ENCODE data around the gene PRRX2. TPM values are rescaled to one million over a fixed set of nuclear protein-coding genes. Genes with fewer than 3 reads are reported as not detected.
A peak's percentile ranks its signal among the peaks of the same experiment; 100 is the strongest.

Gene PRRX2
- 5.7 and 9.7 TPM in 2 replicates for total RNA-seq
- 14.0 and 23.0 TPM in 2 replicates for polyA plus RNA-seq

GRCh38 chr9:129665389-129665775 lies at the start of gene PRRX2:
Gene PRRX2 (plus strand): TSS chr9:129665647. CDS start chr9:129665868, 221 bp downstream.
- Histone ChIP-seq H3K27ac (peak within 1 kb of the TSS; percentile 80), H3K4me1 (ENCODE audit: insufficient read depth) (peaks cover 12% of the 10 kb centered on the region), H3K27me3 (peaks cover 43% of the 10 kb centered on the region), H3K4me3 (peak within 1 kb of the TSS; percentile 42), H2AFZ (peak within 1 kb of the TSS; percentile 49), H3K36me3 (replicated peaks; ENCODE audit: insufficient read depth, low read depth) (no peaks in the 10 kb centered on the region), H4K20me1 (ENCODE audit: insufficient read depth, poor library complexity, severe bottlenecking) (no peaks in the 10 kb centered on the region), H3K4me2 (peak within 1 kb of the TSS; percentile 83), H3K79me2 (peaks cover 25% of the 10 kb centered on the region), H3K9me2 (replicated peaks; ENCODE audit: insufficient read depth) (no peaks in the 10 kb centered on the region), H3K9me3 (ENCODE audit: low read depth) (no peaks in the 10 kb centered on the region)
- whole genome bisulfite sequencing (ENCODE audit: low lambda C conversion rate, missing lambda C conversion rate): no CpG with 5 or more reads among the region's 37 CpGs
- DNase-seq (ENCODE audit: low spot score): peak; percentile 77
- TF ChIP-seq EZH2phosphoT487 (IDR thresholded peaks at IDR 0.05; ENCODE audit: low read depth, severe bottlenecking, unreplicated experiment): peak; percentile 63
- TF ChIP-seq CTCF (IDR thresholded peaks at IDR 0.05; ENCODE audit: poor library complexity): no peak
- TF ChIP-seq EZH2 (IDR thresholded peaks at IDR 0.05; ENCODE audit: borderline replicate concordance): no peak

GRCh38 chr9:129617167-129617566 lies 48.3 kb upstream of the PRRX2 start:
- Histone ChIP-seq H3K27me3 (no peaks in the 10 kb centered on the region), H3K27ac (no peak overlapping the region), H3K4me3 (no peak overlapping the region), H4K20me1 (ENCODE audit: insufficient read depth, poor library complexity, severe bottlenecking) (no peaks in the 10 kb centered on the region), H2AFZ (no peak overlapping the region), H3K79me2 (no peaks in the 10 kb centered on the region), H3K36me3 (replicated peaks; ENCODE audit: insufficient read depth, low read depth) (no peaks in the 10 kb centered on the region), H3K9me2 (replicated peaks; ENCODE audit: insufficient read depth) (no peaks in the 10 kb centered on the region), H3K4me2 (no peak overlapping the region), H3K9me3 (ENCODE audit: low read depth) (no peaks in the 10 kb centered on the region), H3K4me1 (ENCODE audit: insufficient read depth) (peaks cover 9% of the 10 kb centered on the region)
- WGBS (ENCODE audit: low lambda C conversion rate, missing lambda C conversion rate): 13% methylated on average over 1 of the region's 1 CpG
- peak; percentile 58 for DNase-seq (ENCODE audit: low spot score)
- TF ChIP-seq EZH2phosphoT487 (IDR thresholded peaks at IDR 0.05; ENCODE audit: low read depth, severe bottlenecking, unreplicated experiment) (no peak), CTCF (IDR thresholded peaks at IDR 0.05; ENCODE audit: poor library complexity) (peak; percentile 43), EZH2 (IDR thresholded peaks at IDR 0.05; ENCODE audit: borderline replicate concordance) (no peak)

- Histone ChIP-seq H3K9me2 (replicated peaks; ENCODE audit: insufficient read depth) (no peaks in the 10 kb centered on the region), H3K4me2 (peak overlapping the region; percentile 99), H4K20me1 (ENCODE audit: insufficient read depth, poor library complexity, severe bottlenecking) (no peaks in the 10 kb centered on the region), H3K4me3 (peak overlapping the region; percentile 77), H3K9me3 (ENCODE audit: low read depth) (no peaks in the 10 kb centered on the region), H3K36me3 (replicated peaks; ENCODE audit: insufficient read depth, low read depth) (no peaks in the 10 kb centered on the region), H3K27me3 (no peaks in the 10 kb centered on the region), H3K79me2 (no peaks in the 10 kb centered on the region), H3K27ac (peak overlapping the region; percentile 58), H2AFZ (peak overlapping the region; percentile 86), H3K4me1 (ENCODE audit: insufficient read depth) (peaks cover 9% of the 10 kb centered on the region)
- WGBS (ENCODE audit: low lambda C conversion rate, missing lambda C conversion rate): 1% methylated on average over 46 of the region's 82 CpGs
- DNase-seq (ENCODE audit: low spot score): peak; percentile 78
- TF ChIP-seq EZH2 (IDR thresholded peaks at IDR 0.05; ENCODE audit: borderline replicate concordance) (no peak), CTCF (IDR thresholded peaks at IDR 0.05; ENCODE audit: poor library complexity) (peak; percentile 36)
Measured at GRCh38 chr9:129619787-129620668, 45.4 kb upstream of the PRRX2 start.
